ENCODE measurements around the gene C5orf63.
"Not testable (repeated sequence)": the region's sequence is repeated elsewhere in the genome, so short reads cannot be mapped to it uniquely, and the experiment has no call there.

The C5orf63 gene

GRCh38 chr5:127072861-127073846 lies at the start of gene C5orf63:
C5orf63 (minus strand) TSS chr5:127073502; CDS start chr5:127058995, 14,507 bp downstream.
- DNase-seq (ENCODE audit: low spot score), result peak; percentile 27

- DNase-seq (ENCODE audit: low spot score), result no peak
Observed at GRCh38 chr5:127112347-127112864, 39.1 kb upstream of the C5orf63 start.

GRCh38 chr5:127111112-127111511 lies 37.8 kb upstream of the C5orf63 start:
- no peak for DNase-seq (ENCODE audit: low spot score)

GRCh38 chr5:127108624-127109260 lies 35.4 kb upstream of the C5orf63 start:
- DNase-seq (ENCODE audit: low spot score), result not testable (repeated sequence)

- DNase-seq (ENCODE audit: low spot score), result no peak
Observed at GRCh38 chr5:127101935-127102334, 28.6 kb upstream of the C5orf63 start.

- DNase-seq (ENCODE audit: low spot score), result no peak
Observed at GRCh38 chr5:127101533-127101932, 28.2 kb upstream of the C5orf63 start.

- no peak for DNase-seq (ENCODE audit: low spot score)
Observed at GRCh38 chr5:127098241-127098640, 24.9 kb upstream of the C5orf63 start.

GRCh38 chr5:127097278-127097677 lies 24.0 kb upstream of the C5orf63 start:
- no peak for DNase-seq (ENCODE audit: low spot score)

- no peak for DNase-seq (ENCODE audit: low spot score)
Observed at GRCh38 chr5:127096328-127096993, 23.2 kb upstream of the C5orf63 start.

GRCh38 chr5:127094161-127094814 lies 21.0 kb upstream of the C5orf63 start:
- DNase-seq (ENCODE audit: low spot score), result peak; percentile 53

- no peak for DNase-seq (ENCODE audit: low spot score)
Observed at GRCh38 chr5:127092690-127093089, 19.4 kb upstream of the C5orf63 start.

- no peak for DNase-seq (ENCODE audit: low spot score)
Observed at GRCh38 chr5:127089191-127089590, 15.9 kb upstream of the C5orf63 start.

GRCh38 chr5:127088251-127088650 lies 14.9 kb upstream of the C5orf63 start:
- no peak for DNase-seq (ENCODE audit: low spot score)

GRCh38 chr5:127086589-127086988 lies 13.3 kb upstream of the C5orf63 start:
- no peak for DNase-seq (ENCODE audit: low spot score)

- no peak for DNase-seq (ENCODE audit: low spot score)
Observed at GRCh38 chr5:127085796-127086195, 12.5 kb upstream of the C5orf63 start.

- DNase-seq (ENCODE audit: low spot score), result no peak
Observed at GRCh38 chr5:127085371-127085770, 12.1 kb upstream of the C5orf63 start.

- DNase-seq (ENCODE audit: low spot score), result peak; percentile 18
Observed at GRCh38 chr5:127084656-127085055, 11.4 kb upstream of the C5orf63 start.

GRCh38 chr5:127083711-127084110 lies 10.4 kb upstream of the C5orf63 start:
- no peak for DNase-seq (ENCODE audit: low spot score)

- DNase-seq (ENCODE audit: low spot score), result peak; percentile 13
Observed at GRCh38 chr5:127079994-127080491, 6.7 kb upstream of the C5orf63 start.

GRCh38 chr5:127077366-127077765 lies 4.1 kb upstream of the C5orf63 start:
- DNase-seq (ENCODE audit: low spot score), result no peak

GRCh38 chr5:127076315-127077129 lies 3.2 kb upstream of the C5orf63 start:
- no peak for DNase-seq (ENCODE audit: low spot score)

All from Ammon's horn (tissue), 1 donor.